DND-41 (cell line): ENCODE results near the gene OPCML.

Source experiments
- EZH2 ChIP-seq: IDR thresholded peaks from 3 replicates; pipeline ENCODE4 v1.6.1; 2012; ENCODE audit warnings: borderline replicate concordance, low read depth, mild to moderate bottlenecking, moderate library complexity, low read length, inconsistent platforms; ENCODE audit not compliant: severe bottlenecking
- TF ChIP-seq, protein P1 (sequence below): IDR thresholded peaks from 2 replicates; pipeline ENCODE4 v1.5.1; 2012; ENCODE audit warnings: borderline replicate concordance, low read length, moderate library complexity, mild to moderate bottlenecking; ENCODE audit not compliant: poor library complexity, severe bottlenecking; ENCODE audit errors: extremely low read depth

DNA sequence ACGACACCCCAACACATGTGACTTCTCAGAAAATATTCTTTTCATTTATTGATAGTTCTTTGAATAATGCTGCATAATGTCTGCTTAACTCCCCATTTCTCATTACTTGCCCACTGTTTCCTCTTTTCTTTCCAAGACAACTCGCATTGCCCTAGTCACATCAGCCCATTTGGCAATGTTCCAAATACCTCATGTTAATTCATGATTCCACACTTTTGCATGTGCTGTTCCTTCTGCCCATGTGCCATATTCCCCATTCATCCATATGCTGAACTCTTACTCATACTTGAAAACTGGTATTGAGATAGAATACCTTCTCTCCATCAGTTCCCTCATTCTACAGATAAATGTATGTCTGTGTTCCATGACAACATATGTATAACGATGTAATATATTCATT lies 993.7 kb downstream of the OPCML start:
- TF ChIP-seq, protein P1, sequence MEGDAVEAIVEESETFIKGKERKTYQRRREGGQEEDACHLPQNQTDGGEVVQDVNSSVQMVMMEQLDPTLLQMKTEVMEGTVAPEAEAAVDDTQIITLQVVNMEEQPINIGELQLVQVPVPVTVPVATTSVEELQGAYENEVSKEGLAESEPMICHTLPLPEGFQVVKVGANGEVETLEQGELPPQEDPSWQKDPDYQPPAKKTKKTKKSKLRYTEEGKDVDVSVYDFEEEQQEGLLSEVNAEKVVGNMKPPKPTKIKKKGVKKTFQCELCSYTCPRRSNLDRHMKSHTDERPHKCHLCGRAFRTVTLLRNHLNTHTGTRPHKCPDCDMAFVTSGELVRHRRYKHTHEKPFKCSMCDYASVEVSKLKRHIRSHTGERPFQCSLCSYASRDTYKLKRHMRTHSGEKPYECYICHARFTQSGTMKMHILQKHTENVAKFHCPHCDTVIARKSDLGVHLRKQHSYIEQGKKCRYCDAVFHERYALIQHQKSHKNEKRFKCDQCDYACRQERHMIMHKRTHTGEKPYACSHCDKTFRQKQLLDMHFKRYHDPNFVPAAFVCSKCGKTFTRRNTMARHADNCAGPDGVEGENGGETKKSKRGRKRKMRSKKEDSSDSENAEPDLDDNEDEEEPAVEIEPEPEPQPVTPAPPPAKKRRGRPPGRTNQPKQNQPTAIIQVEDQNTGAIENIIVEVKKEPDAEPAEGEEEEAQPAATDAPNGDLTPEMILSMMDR = no peak
- TF ChIP-seq EZH2 = no peak
